ENCODE data around the gene EID1.

- TF ChIP-seq POLR2A (IDR thresholded peaks at IDR 0.05; ENCODE audit: low read depth) (no peak), CTCF (IDR thresholded peaks at IDR 0.05) (no peak), EP300 (IDR thresholded peaks at IDR 0.05) (no peak), POLR2AphosphoS5 (IDR thresholded peaks at IDR 0.05) (no peak)
Observed at GRCh38 chr15:48850648-48851047, 27.3 kb upstream of the EID1 start.

Data from esophagus muscularis mucosa (tissue), 4 donors.